Measurements from ENCODE around the gene CDH18.

CDH18 gene

GRCh38 chr5:20017021-20017420 is 29.0 kb upstream of the CDH18 start:
- H3K79me2 ChIP-seq (ENCODE audit: low read length) = no peaks in the 10 kb centered on the region
- H4K20me1 ChIP-seq (ENCODE audit: insufficient read depth, low read length) = no peaks in the 10 kb centered on the region
- H3K9me3 ChIP-seq (replicated peaks; ENCODE audit: insufficient read depth, low read length) = no peaks in the 10 kb centered on the region
- no peaks in the 10 kb centered on the region for H3K9me2 ChIP-seq (replicated peaks; ENCODE audit: insufficient read depth, low read length)
- no peak overlapping the region for H3K4me2 ChIP-seq (ENCODE audit: low read depth, low read length)
- H3K9ac ChIP-seq (ENCODE audit: low read length) = no peak overlapping the region
- H2AFZ ChIP-seq (ENCODE audit: low read length) = no peak overlapping the region
- no peaks in the 10 kb centered on the region for H3F3A ChIP-seq (ENCODE audit: insufficient read depth, low read length)
- no peaks in the 10 kb centered on the region for H3K27me3 ChIP-seq (replicated peaks; ENCODE audit: insufficient read depth, low read length)
- no peak overlapping the region for H3K27ac ChIP-seq (ENCODE audit: low read length)
- TF ChIP-seq CTCF (IDR thresholded peaks at IDR 0.05; ENCODE audit: low read length) (no peak), EZH2 (optimal IDR thresholded peaks at IDR 0.05; ENCODE audit: low read depth, low read length) (no peak), EZH2phosphoT487 (IDR thresholded peaks at IDR 0.05; ENCODE audit: low read length) (no peak)
- H3K4me1 ChIP-seq (ENCODE audit: low read length) = no peaks in the 10 kb centered on the region
- H3K4me3 ChIP-seq (ENCODE audit: low read length) = no peak overlapping the region
- DNase-seq = no peak
- no peaks in the 10 kb centered on the region for H3K36me3 ChIP-seq (replicated peaks; ENCODE audit: insufficient read depth, low read length)

- Histone ChIP-seq H3K27ac (ENCODE audit: low read length) (no peak overlapping the region), H3K27me3 (replicated peaks; ENCODE audit: insufficient read depth, low read length) (no peaks in the 10 kb centered on the region)
Observed at GRCh38 chr5:20000416-20000815, 12.4 kb upstream of the CDH18 start.

GRCh38 chr5:19988457-19988856 is 457 bp upstream of the CDH18 start:
- Histone ChIP-seq H3K79me2 (ENCODE audit: low read length) (no peaks in the 10 kb centered on the region), H2AFZ (ENCODE audit: low read length) (no peak overlapping the region), H3K4me2 (ENCODE audit: low read depth, low read length) (no peak overlapping the region), H3F3A (ENCODE audit: insufficient read depth, low read length) (no peaks in the 10 kb centered on the region), H3K9ac (ENCODE audit: low read length) (no peak overlapping the region), H3K9me2 (replicated peaks; ENCODE audit: insufficient read depth, low read length) (no peaks in the 10 kb centered on the region), H3K4me3 (ENCODE audit: low read length) (no peak overlapping the region), H3K27ac (ENCODE audit: low read length) (no peak overlapping the region), H3K27me3 (replicated peaks; ENCODE audit: insufficient read depth, low read length) (no peaks in the 10 kb centered on the region), H4K20me1 (ENCODE audit: insufficient read depth, low read length) (no peaks in the 10 kb centered on the region), H3K9me3 (replicated peaks; ENCODE audit: insufficient read depth, low read length) (no peaks in the 10 kb centered on the region), H3K4me1 (ENCODE audit: low read length) (no peaks in the 10 kb centered on the region), H3K36me3 (replicated peaks; ENCODE audit: insufficient read depth, low read length) (no peaks in the 10 kb centered on the region)
- TF ChIP-seq EZH2phosphoT487 (IDR thresholded peaks at IDR 0.05; ENCODE audit: low read length) (no peak), EZH2 (optimal IDR thresholded peaks at IDR 0.05; ENCODE audit: low read depth, low read length) (no peak), CTCF (IDR thresholded peaks at IDR 0.05; ENCODE audit: low read length) (no peak)
- no peak for DNase-seq

More at GRCh38 chr5:20000416-20000815, 12.4 kb upstream of the CDH18 start:
- H3K9me3 ChIP-seq (replicated peaks; ENCODE audit: insufficient read depth, low read length) = no peaks in the 10 kb centered on the region
- no peaks in the 10 kb centered on the region for H3K4me1 ChIP-seq (ENCODE audit: low read length)
- H3K36me3 ChIP-seq (replicated peaks; ENCODE audit: insufficient read depth, low read length) = 0 out of 2 replicates have a peak, but pooled peaks cover 3% of the 10 kb centered on the region
- no peaks in the 10 kb centered on the region for H3K79me2 ChIP-seq (ENCODE audit: low read length)
- DNase-seq = no peak
- H3F3A ChIP-seq (ENCODE audit: insufficient read depth, low read length) = no peaks in the 10 kb centered on the region
- H3K4me3 ChIP-seq (ENCODE audit: low read length) = no peak overlapping the region
- no peak overlapping the region for H2AFZ ChIP-seq (ENCODE audit: low read length)
- no peak overlapping the region for H3K4me2 ChIP-seq (ENCODE audit: low read depth, low read length)
- H3K9me2 ChIP-seq (replicated peaks; ENCODE audit: insufficient read depth, low read length) = no peaks in the 10 kb centered on the region
- H3K9ac ChIP-seq (ENCODE audit: low read length) = no peak overlapping the region
- H4K20me1 ChIP-seq (ENCODE audit: insufficient read depth, low read length) = no peaks in the 10 kb centered on the region
- TF ChIP-seq EZH2phosphoT487 (IDR thresholded peaks at IDR 0.05; ENCODE audit: low read length) (no peak), CTCF (IDR thresholded peaks at IDR 0.05; ENCODE audit: low read length) (no peak), EZH2 (optimal IDR thresholded peaks at IDR 0.05; ENCODE audit: low read depth, low read length) (no peak)

Measured in MM.1S (cell line).